DOHH2 (cell line): ENCODE data around the gene CFAP46.

ENCODE experiments used
- CTCF ChIP-seq: fragments of 200-600 bp; sonication (generic); IDR thresholded peaks from one replicate; pipeline ENCODE4 v1.5.1; 2014; ENCODE audit warnings: antibody characterized with exemption, mild to moderate bottlenecking, low read depth, low read length; ENCODE audit not compliant: poor library complexity, severe bottlenecking
- EZH2phosphoT487 ChIP-seq: fragments of 200-600 bp; sonication (generic); IDR thresholded peaks from 2 replicates; pipeline ENCODE4 v1.6.1; 2017; ENCODE audit warnings: borderline replicate concordance, mild to moderate bottlenecking, antibody characterized with exemption, low read length, moderate library complexity, mixed read lengths

GRCh38 chr10:132891368-132891767 is 51.0 kb downstream of the CFAP46 start:
- TF ChIP-seq CTCF (no peak), EZH2phosphoT487 (no peak)
